Tibial nerve (tissue), 4 donors: ENCODE data around the gene SYCP2L.

Experiments used
- CTCF ChIP-seq, 5 experiments: fragments of 200-600 bp in 3 of 5; fragments of 450-650 bp in 2 of 5; sonication (generic) in 3 of 5; IDR thresholded peaks; one replicate each; pipeline ENCODE4 v1.5.1; 2016 to 2019; ENCODE audit warnings: antibody characterized with exemption in 5 of 5, mild to moderate bottlenecking in 3 of 5, moderate library complexity in 2 of 5
- EP300 ChIP-seq, 2 donors: sonication (generic); formaldehyde crosslinking; IDR thresholded peaks; one replicate each; pipeline ENCODE4 v1.6.1; 2017; ENCODE audit warnings: antibody characterized with exemption in 2 of 2, mild to moderate bottlenecking in 1 of 2
- POLR2A ChIP-seq, 2 donors: fragments of 450-650 bp; IDR thresholded peaks; one replicate each; pipeline ENCODE4 v1.6.1; 2017; ENCODE audit warnings: antibody characterized with exemption in 2 of 2, mild to moderate bottlenecking in 2 of 2, moderate library complexity in 2 of 2

- TF ChIP-seq CTCF (IDR thresholded peaks at IDR 0.05): no peak
- no peak for TF ChIP-seq POLR2A (IDR thresholded peaks at IDR 0.05)
- TF ChIP-seq EP300 (IDR thresholded peaks at IDR 0.05): no peak
Observed at GRCh38 chr6:10979603-10980002, 92.8 kb downstream of the SYCP2L start.
